Adipocyte (in vitro differentiated cells): ENCODE results near the gene FRMD4A.

ENCODE experiments used
- DNase-seq: peaks from one replicate; pipeline ENCODE4 v3.0.0-alpha.2; 2015; ENCODE audit warnings: low read depth
- H3K27me3 ChIP-seq: replicated peaks from 2 replicates; pipeline ENCODE4 v1.7.0; 2013; ENCODE audit warnings: mild to moderate bottlenecking, low read length, moderate library complexity; ENCODE audit not compliant: control insufficient read depth, insufficient read depth
- H3K36me3 ChIP-seq: 2 replicates; pipeline ENCODE4 v1.7.0; 2013; ENCODE audit warnings: low read length, mild to moderate bottlenecking, moderate library complexity; ENCODE audit not compliant: control insufficient read depth, insufficient read depth, severe bottlenecking
- H3K4me1 ChIP-seq: 2 replicates; pipeline ENCODE4 v1.7.0; 2013; ENCODE audit warnings: mild to moderate bottlenecking, low read length, moderate library complexity; ENCODE audit not compliant: control insufficient read depth, insufficient read depth
- H3K4me3 ChIP-seq: 2 replicates; pipeline ENCODE4 v1.7.0; 2013; ENCODE audit warnings: mild to moderate bottlenecking, low read length, moderate library complexity
- H3K9ac ChIP-seq: 2 replicates; pipeline ENCODE4 v1.7.0; 2013; ENCODE audit warnings: mild to moderate bottlenecking, low read length, moderate library complexity
- H3K9me3 ChIP-seq: 2 replicates; pipeline ENCODE4 v1.7.0; 2013; ENCODE audit warnings: mild to moderate bottlenecking, low read length, moderate library complexity; ENCODE audit not compliant: control insufficient read depth

FRMD4A gene

GRCh38 chr10:14330388-14331061, at the start of gene FRMD4A:
Gene FRMD4A (minus strand): TSS chr10:14330924.
- Histone ChIP-seq H3K36me3 (no peaks in the 10 kb centered on the region), H3K4me3 (no peak within 1 kb of the TSS), H3K4me1 (no peaks in the 10 kb centered on the region), H3K9ac (no peak within 1 kb of the TSS), H3K9me3 (no peaks in the 10 kb centered on the region), H3K27me3 (peaks cover 76% of the 10 kb centered on the region)
- DNase-seq = no peak

- H3K4me1 ChIP-seq = no peaks in the 10 kb centered on the region
- no peaks in the 10 kb centered on the region for H3K36me3 ChIP-seq
- no peak for DNase-seq
- H3K9ac ChIP-seq = no peak overlapping the region
- H3K9me3 ChIP-seq = no peaks in the 10 kb centered on the region
- H3K4me3 ChIP-seq = no peak overlapping the region
- peaks cover 67% of the 10 kb centered on the region for H3K27me3 ChIP-seq
Observed at GRCh38 chr10:14379556-14380280, 49.0 kb upstream of the FRMD4A start.

DNA sequence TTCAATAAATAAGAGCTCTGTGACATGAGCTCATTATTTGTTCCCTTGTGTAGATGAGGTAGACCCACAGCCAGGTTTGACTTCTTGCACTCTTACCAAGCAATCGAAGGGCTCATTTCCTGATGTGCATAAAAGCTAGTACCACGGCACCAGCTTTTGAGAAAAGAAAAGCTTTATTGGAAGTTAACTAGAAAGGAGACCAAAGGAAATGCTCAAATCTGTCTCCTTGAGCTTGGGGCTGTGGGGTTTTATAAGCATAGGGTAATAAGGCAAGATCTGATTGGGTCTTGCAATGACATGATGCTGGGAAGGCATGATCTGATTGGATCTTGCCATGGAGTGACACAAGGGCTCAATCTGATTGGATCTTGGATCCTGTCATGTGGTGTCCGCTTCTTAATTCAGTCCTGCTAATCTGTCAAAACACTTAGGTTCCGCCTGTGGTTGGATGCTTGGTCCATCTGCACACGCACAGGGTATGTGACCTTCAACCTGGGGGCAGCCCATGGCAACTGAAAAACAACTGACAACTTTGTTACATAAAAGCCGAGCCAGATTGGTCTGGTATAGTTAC, 47.8 kb upstream of the FRMD4A start:
- no peaks in the 10 kb centered on the region for H3K4me1 ChIP-seq
- H3K9ac ChIP-seq = no peak overlapping the region
- H3K4me3 ChIP-seq = no peak overlapping the region
- H3K27me3 ChIP-seq = peaks cover 66% of the 10 kb centered on the region
- no peaks in the 10 kb centered on the region for H3K36me3 ChIP-seq
- H3K9me3 ChIP-seq = no peaks in the 10 kb centered on the region
- no peak for DNase-seq

- H3K36me3 ChIP-seq = no peaks in the 10 kb centered on the region
- no peaks in the 10 kb centered on the region for H3K9me3 ChIP-seq
- H3K9ac ChIP-seq = no peak overlapping the region
- H3K4me3 ChIP-seq = no peak overlapping the region
- peaks cover 68% of the 10 kb centered on the region for H3K27me3 ChIP-seq
- DNase-seq = no peak
- no peaks in the 10 kb centered on the region for H3K4me1 ChIP-seq
Observed at GRCh38 chr10:14377591-14378175, 47.0 kb upstream of the FRMD4A start.

- Histone ChIP-seq H3K36me3 (no peaks in the 10 kb centered on the region), H3K9me3 (no peaks in the 10 kb centered on the region), H3K9ac (no peak overlapping the region), H3K4me1 (no peaks in the 10 kb centered on the region), H3K27me3 (peaks cover 69% of the 10 kb centered on the region), H3K4me3 (no peak overlapping the region)
- DNase-seq = no peak
Observed at GRCh38 chr10:14374745-14375445, 44.2 kb upstream of the FRMD4A start.

GRCh38 chr10:14372606-14373005, 41.9 kb upstream of the FRMD4A start:
- Histone ChIP-seq H3K4me1 (no peaks in the 10 kb centered on the region), H3K9ac (no peak overlapping the region), H3K9me3 (no peaks in the 10 kb centered on the region), H3K4me3 (no peak overlapping the region), H3K36me3 (no peaks in the 10 kb centered on the region), H3K27me3 (peaks cover 69% of the 10 kb centered on the region)
- DNase-seq = no peak

GRCh38 chr10:14371581-14371980, 40.9 kb upstream of the FRMD4A start:
- peaks cover 73% of the 10 kb centered on the region for H3K27me3 ChIP-seq
- no peaks in the 10 kb centered on the region for H3K36me3 ChIP-seq
- no peak for DNase-seq
- no peaks in the 10 kb centered on the region for H3K9me3 ChIP-seq
- H3K4me1 ChIP-seq = no peaks in the 10 kb centered on the region
- no peak overlapping the region for H3K4me3 ChIP-seq
- no peak overlapping the region for H3K9ac ChIP-seq

DNA sequence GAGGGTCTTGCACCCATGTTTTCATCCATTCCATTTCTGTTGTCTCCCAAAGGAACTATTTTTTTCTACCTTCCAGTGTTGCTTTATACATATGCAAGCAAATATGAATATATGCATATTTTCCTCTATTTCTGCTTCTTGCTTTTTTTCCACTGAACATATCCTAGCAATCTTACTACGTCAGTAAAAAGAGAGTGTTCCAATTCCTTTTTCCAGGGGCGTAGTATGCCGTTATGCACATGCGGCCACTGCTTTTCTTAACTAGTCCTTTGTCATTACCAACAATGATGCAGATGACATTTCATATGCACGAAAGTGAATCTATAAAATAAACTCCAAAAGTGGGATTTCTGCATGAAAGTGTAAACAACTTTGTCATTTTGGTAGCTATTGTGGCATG, 40.2 kb upstream of the FRMD4A start:
- DNase-seq = no peak
- Histone ChIP-seq H3K27me3 (peaks cover 76% of the 10 kb centered on the region), H3K9me3 (no peaks in the 10 kb centered on the region), H3K9ac (no peak overlapping the region), H3K36me3 (no peaks in the 10 kb centered on the region), H3K4me1 (no peaks in the 10 kb centered on the region), H3K4me3 (no peak overlapping the region)

DNA sequence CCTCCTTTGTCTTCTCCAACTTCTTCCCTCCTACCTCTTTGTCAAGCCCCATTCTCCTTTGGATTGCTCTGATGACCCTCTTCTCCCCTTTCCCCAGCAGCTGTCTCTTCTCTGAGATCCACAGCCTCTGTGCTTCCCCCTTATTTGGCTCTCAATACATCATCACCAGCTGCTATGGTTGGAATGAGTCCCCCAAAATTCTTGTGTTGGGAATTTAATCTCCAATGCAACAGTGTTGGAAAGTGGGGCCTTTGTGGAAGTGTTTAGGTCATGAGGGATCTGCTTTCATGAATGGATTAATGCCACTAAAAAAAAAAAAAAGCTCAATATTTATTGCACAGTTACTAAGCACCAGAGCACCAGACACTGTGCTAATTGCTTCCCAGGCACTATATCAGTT, 39.2 kb upstream of the FRMD4A start:
- no peaks in the 10 kb centered on the region for H3K9me3 ChIP-seq
- no peak overlapping the region for H3K4me3 ChIP-seq
- no peak for DNase-seq
- peaks cover 67% of the 10 kb centered on the region for H3K27me3 ChIP-seq
- no peaks in the 10 kb centered on the region for H3K36me3 ChIP-seq
- no peaks in the 10 kb centered on the region for H3K4me1 ChIP-seq
- H3K9ac ChIP-seq = no peak overlapping the region

GRCh38 chr10:14366760-14367159, 36.0 kb upstream of the FRMD4A start:
- H3K27me3 ChIP-seq = peaks cover 63% of the 10 kb centered on the region
- no peaks in the 10 kb centered on the region for H3K36me3 ChIP-seq
- no peak overlapping the region for H3K4me3 ChIP-seq
- no peak overlapping the region for H3K9ac ChIP-seq
- H3K9me3 ChIP-seq = no peaks in the 10 kb centered on the region
- H3K4me1 ChIP-seq = no peaks in the 10 kb centered on the region
- DNase-seq = no peak

- Histone ChIP-seq H3K36me3 (no peaks in the 10 kb centered on the region), H3K27me3 (peaks cover 65% of the 10 kb centered on the region), H3K4me3 (no peak overlapping the region), H3K9me3 (no peaks in the 10 kb centered on the region), H3K9ac (no peak overlapping the region), H3K4me1 (no peaks in the 10 kb centered on the region)
- DNase-seq = no peak
Observed at GRCh38 chr10:14365266-14365665, 34.5 kb upstream of the FRMD4A start.
